H1 (cell line): ENCODE measurements around the gene IL2RA. TPM values are rescaled to one million over a fixed set of nuclear protein-coding genes. Genes with fewer than 3 reads are reported as not detected.

Experiments used
- CTCF ChIA-PET: fragments of 300-600 bp; sonication (Branson Sonifier 250); formaldehyde crosslinking; loops from one replicate; lab custom pipeline; 2021; ENCODE audit not compliant: partially characterized antibody; lab: Charles Lee
- POLR2A ChIA-PET: fragments of 300-600 bp; sonication (Branson Sonifier 250); formaldehyde crosslinking; loops from one replicate; lab custom pipeline; 2021; ENCODE audit warnings: inconsistent platforms; ENCODE audit not compliant: partially characterized antibody; lab: Charles Lee
- DNase-seq, 2 experiments: peaks; one replicate each; pipeline versions ENCODE4 v3.0.0 to v3.0.0-alpha.2; 2010 to 2022; ENCODE audit warnings: low spot score in 2 of 2, low read depth in 1 of 2, mixed read lengths in 1 of 2
- FAIRE-seq: peaks from 2 replicates; lab custom pipeline; 2011; peaks lifted over from hg19 to GRCh38; lab: Jason Lieb, UNC
- H2AFZ ChIP-seq: 2 replicates; pipeline ENCODE4 v1.8.1; 2012; ENCODE audit warnings: low read length, inconsistent platforms
- H2AK5ac ChIP-seq: 2 replicates; pipeline ENCODE4 v1.6.1; 2013; ENCODE audit warnings: low read depth, low read length
- H2BK120ac ChIP-seq: replicated peaks from 2 replicates; pipeline ENCODE3; 2013; ENCODE audit warnings: low read depth, low read length, inconsistent platforms
- H2BK12ac ChIP-seq: 2 replicates; pipeline ENCODE4 v1.6.1; 2013; ENCODE audit warnings: low read depth, low read length
- H2BK15ac ChIP-seq: 2 replicates; pipeline ENCODE4 v1.6.1; 2013; ENCODE audit warnings: low read length
- H2BK20ac ChIP-seq: 2 replicates; pipeline ENCODE4 v1.6.1; 2013; ENCODE audit warnings: low read length
- H2BK5ac ChIP-seq: 2 replicates; pipeline ENCODE4 v1.6.1; 2013; ENCODE audit warnings: low read depth, low read length
- H3K14ac ChIP-seq: 2 replicates; pipeline ENCODE4 v1.6.1; 2013; ENCODE audit warnings: inconsistent platforms; ENCODE audit not compliant: insufficient read length
- H3K18ac ChIP-seq: 2 replicates; pipeline ENCODE4 v1.6.1; 2013; ENCODE audit warnings: low read length; ENCODE audit errors: extremely low read depth
- H3K23ac ChIP-seq: 2 replicates; pipeline ENCODE4 v1.6.1; 2013; ENCODE audit warnings: inconsistent platforms; ENCODE audit not compliant: insufficient read length
- H3K23me2 ChIP-seq: 2 replicates; pipeline ENCODE4 v1.6.1; 2013; ENCODE audit warnings: low read depth, low read length
- H3K27ac ChIP-seq: 2 replicates; pipeline ENCODE4 v1.6.1; 2011; ENCODE audit warnings: low read depth, low read length, inconsistent platforms
- H3K27me3 ChIP-seq, 4 experiments: replicated peaks in 1 of 4; 1 replicate in 1 of 4; 2 replicates in 3 of 4; pipeline versions ENCODE4 v1.6.1 to v1.8.1; 2011 to 2013; ENCODE audit warnings: low read length in 3 of 4, mild to moderate bottlenecking in 3 of 4, inconsistent platforms in 2 of 4, mixed read lengths in 2 of 4, moderate library complexity in 1 of 4; ENCODE audit not compliant: control insufficient read depth in 3 of 4, insufficient read depth in 3 of 4; ENCODE audit errors: extremely low read depth in 1 of 4
- H3K36me3 ChIP-seq, 4 experiments: 2 replicates each; pipeline versions ENCODE4 v1.6.1 to v1.8.1; 2011 to 2013; ENCODE audit warnings: mild to moderate bottlenecking in 4 of 4, low read length in 3 of 4, moderate library complexity in 2 of 4, control low read depth in 1 of 4, inconsistent platforms in 1 of 4; ENCODE audit not compliant: insufficient read depth in 4 of 4, control insufficient read depth in 2 of 4
- H3K4ac ChIP-seq: replicated peaks from 2 replicates; pipeline ENCODE3; 2013; ENCODE audit warnings: low read length, low read depth, mixed read lengths, inconsistent platforms; ENCODE audit not compliant: insufficient read length
- H3K4me1 ChIP-seq, 4 experiments: replicated peaks in 1 of 4; 1 replicate in 1 of 4; 2 replicates in 3 of 4; pipeline versions ENCODE4 v1.6.1 to v1.8.1; 2011 to 2013; ENCODE audit warnings: low read length in 3 of 4, inconsistent platforms in 2 of 4, mixed read lengths in 1 of 4; ENCODE audit not compliant: insufficient read depth in 4 of 4, control insufficient read depth in 3 of 4
- H3K4me2 ChIP-seq, 2 experiments: 2 replicates each; pipeline versions ENCODE4 v1.6.1 to v1.8.1; 2011 to 2013; ENCODE audit warnings: low read depth in 2 of 2, low read length in 2 of 2, control low read depth in 1 of 2, inconsistent platforms in 1 of 2, mild to moderate bottlenecking in 1 of 2; ENCODE audit not compliant: insufficient read depth in 1 of 2
- H3K4me3 ChIP-seq, 4 experiments: fragments of 200-600, 300-600 bp in 1 of 4; sonication (generic), shearing (Covaris generic), sonication (Bioruptor Twin) in 1 of 4; 2 replicates each; pipeline versions ENCODE4 v1.5.1 to v1.8.1; 2011 to 2016; ENCODE audit warnings: low read length in 4 of 4, low read depth in 3 of 4, control low read depth in 2 of 4, inconsistent platforms in 2 of 4, mild to moderate bottlenecking in 2 of 4, mixed read lengths in 1 of 4, moderate library complexity in 1 of 4; ENCODE audit not compliant: insufficient read depth in 2 of 4; ENCODE audit errors: extremely low read depth in 1 of 4
- H3K56ac ChIP-seq: replicated peaks from 2 replicates; pipeline ENCODE3; 2013; ENCODE audit warnings: low read depth, mild to moderate bottlenecking, mixed read lengths, low read length, inconsistent platforms; ENCODE audit not compliant: insufficient read length
- H3K79me1 ChIP-seq: 2 replicates; pipeline ENCODE4 v1.6.1; 2013; ENCODE audit warnings: low read depth, low read length, control low read depth
- H3K79me2 ChIP-seq, 2 experiments: 2 replicates each; pipeline versions ENCODE4 v1.6.1 to v1.8.1; 2012 to 2013; ENCODE audit warnings: low read length in 2 of 2, mild to moderate bottlenecking in 2 of 2, inconsistent platforms in 1 of 2; ENCODE audit not compliant: insufficient read depth in 2 of 2, control insufficient read depth in 1 of 2
- H3K9ac ChIP-seq, 4 experiments: replicated peaks in 1 of 4; 1 replicate in 1 of 4; 2 replicates in 3 of 4; pipeline versions ENCODE4 v1.6.1 to v1.8.1; 2011 to 2013; ENCODE audit warnings: low read depth in 3 of 4, low read length in 3 of 4, control low read depth in 2 of 4, mild to moderate bottlenecking in 2 of 4, moderate library complexity in 2 of 4, inconsistent platforms in 1 of 4; ENCODE audit errors: extremely low read depth in 1 of 4
- H3K9me3 ChIP-seq, 2 experiments: 2 replicates each; pipeline versions ENCODE4 v1.6.1 to v1.8.1; 2012 to 2013; ENCODE audit warnings: mild to moderate bottlenecking in 2 of 2, moderate library complexity in 2 of 2, control low read depth in 1 of 2, inconsistent platforms in 1 of 2, low read depth in 1 of 2, low read length in 1 of 2, mixed read lengths in 1 of 2; ENCODE audit not compliant: insufficient read depth in 2 of 2
- H4K20me1 ChIP-seq, 2 experiments: replicated peaks in 1 of 2; 2 replicates each; pipeline versions ENCODE3 to v1.8.1; 2011 to 2013; ENCODE audit warnings: inconsistent platforms in 2 of 2, low read length in 2 of 2, mild to moderate bottlenecking in 1 of 2; ENCODE audit not compliant: insufficient read depth in 2 of 2, control insufficient read depth in 1 of 2
- H4K5ac ChIP-seq: 2 replicates; pipeline ENCODE4 v1.6.1; 2013; ENCODE audit warnings: low read length, low read depth, mixed read lengths, inconsistent platforms; ENCODE audit not compliant: insufficient read length
- H4K8ac ChIP-seq: 2 replicates; pipeline ENCODE4 v1.8.0; 2013; ENCODE audit warnings: mild to moderate bottlenecking, moderate library complexity, low read length, inconsistent platforms; ENCODE audit not compliant: insufficient read depth; ENCODE audit errors: extremely low read depth
- H4K91ac ChIP-seq: replicated peaks from 2 replicates; pipeline ENCODE3; 2013; ENCODE audit warnings: low read length, mixed read lengths, inconsistent platforms; ENCODE audit not compliant: insufficient read length
- ASH2L ChIP-seq: fragments of 200-600, 300-600 bp; sonication (generic); IDR thresholded peaks from one replicate; pipeline ENCODE4 v1.7.1; 2017; ENCODE audit warnings: low read length
- CHD2 ChIP-seq: IDR thresholded peaks from 2 replicates; pipeline ENCODE4 v1.6.1; 2012; ENCODE audit warnings: low read length, improper control_type of control experiment
- HDAC6 ChIP-seq: IDR thresholded peaks from one replicate; pipeline ENCODE4 v1.7.1; 2012; ENCODE audit warnings: low read depth, mild to moderate bottlenecking, inconsistent platforms, low read length, moderate library complexity
- KDM5A ChIP-seq: fragments of 200-600 bp; IDR thresholded peaks from 2 replicates; pipeline ENCODE4 v1.7.1; 2012; ENCODE audit warnings: mild to moderate bottlenecking, low read length, inconsistent platforms, mixed read lengths
- MAFK ChIP-seq: IDR thresholded peaks from 2 replicates; pipeline ENCODE4 v1.6.1; 2012; ENCODE audit warnings: low read depth, mild to moderate bottlenecking, improper control_type of control experiment, low read length
- PHF8 ChIP-seq: fragments of 200-600 bp; sonication (generic); conservative IDR thresholded peaks from 2 replicates; pipeline ENCODE4 v1.7.1; 2012; ENCODE audit warnings: low read depth, mild to moderate bottlenecking, inconsistent platforms, low read length, moderate library complexity
- SAP30 ChIP-seq: fragments of 300-600 bp; sonication (generic); IDR thresholded peaks from 2 replicates; pipeline ENCODE4 v1.7.1; 2012; ENCODE audit warnings: low read length, moderate library complexity, mild to moderate bottlenecking, inconsistent platforms; ENCODE audit not compliant: insufficient read depth, insufficient replicate concordance
- SP4 ChIP-seq: IDR thresholded peaks from 2 replicates; pipeline ENCODE4 v1.6.1; 2012; ENCODE audit warnings: low read length, inconsistent platforms
- TBP ChIP-seq: IDR thresholded peaks from 2 replicates; pipeline ENCODE4 v1.6.1; 2011; ENCODE audit warnings: low read depth, low read length, improper control_type of control experiment
- WGBS, 2 experiments: shearing (Covaris generic) in 1 of 2; methylation state at CpG; one replicate each; pipeline versions ENCODE4 v1.1.6 to v1.1.7; 2013 to 2015; ENCODE audit warnings: low lambda C conversion rate in 2 of 2, mixed read lengths in 2 of 2, inconsistent platforms in 1 of 2, low coverage in 1 of 2, missing lambda C conversion rate in 1 of 2; ENCODE audit not compliant: insufficient replicate concordance in 2 of 2, insufficient coverage in 1 of 2, insufficient read length in 1 of 2; ENCODE audit errors: extremely low coverage in 1 of 2, missing lambda C conversion rate in 1 of 2; 5-methylcytosine and 5-hydroxymethylcytosine counted together
- polyA plus RNA-seq, 7 experiments: library from polyadenylated mRNA; depleted of rRNA in 3 of 7; stranded (reverse) in 5 of 7; unstranded in 2 of 7; fragments of >200 nt in 5 of 7; fragments of 200-250 nt in 2 of 7; gene quantifications; 1 replicate in 5 of 7; 2 replicates in 1 of 7; 4 replicates in 1 of 7; pipeline versions ENCODE4 v1.2.1 to v1.2.3, GENCODE V29; 2011 to 2013; ENCODE audit warnings: missing spikeins in 2 of 7, mixed read lengths in 2 of 7
- total RNA-seq: library from RNA; stranded (reverse); fragmentation: NEBNext Ultra II Directional; extraction: Animal tissue kit (Norgen Biotek cat#: 25700); gene quantifications from 2 replicates; pipeline ENCODE4 v1.2.1, GENCODE V29; 2021
- TF ChIP-seq, protein P1 (sequence below): IDR thresholded peaks from 2 replicates; pipeline ENCODE4 v1.6.1; 2012; ENCODE audit warnings: low read length, inconsistent platforms

The IL2RA gene
- total and polyA plus RNA-seq, 2 of the 8 experiments (the other 6 are each of a cell fraction or from before 2014, with no cell fraction given): not detected

DNA sequence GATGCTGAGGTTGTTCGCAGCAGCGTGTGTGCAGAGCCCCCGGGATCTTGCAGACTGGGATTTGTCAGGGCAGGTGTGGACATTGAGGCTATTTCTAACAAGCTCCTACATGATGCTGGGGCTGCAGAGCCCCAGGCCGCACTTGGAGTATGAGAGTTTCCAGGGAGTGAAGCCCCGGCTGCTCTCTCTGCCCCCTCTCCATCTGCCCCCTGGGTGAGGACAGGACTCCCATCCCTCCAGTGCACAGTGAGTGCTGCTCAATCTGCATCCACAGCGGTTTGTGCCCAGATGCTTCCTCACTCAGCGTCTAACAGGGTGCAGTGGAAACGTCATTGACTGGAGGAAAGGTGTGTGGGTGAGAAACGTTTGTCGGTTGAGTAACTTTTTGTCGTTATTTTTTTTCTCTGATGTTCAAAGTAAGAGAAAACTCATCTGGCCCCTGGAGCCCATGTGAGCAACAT, 25.3 kb downstream of the IL2RA start:
- FAIRE-seq (no peak), DNase-seq (peak in 1 of 2 experiments; percentile 35)
- Histone ChIP-seq H3K56ac (no peak overlapping the region), H3K9ac (no peak overlapping the region), H3K27me3 (peaks cover 0 to 1% (median 0%) of the 10 kb centered on the region in 4 experiments; a peak in 1 of 7 replicates), H3K14ac (no peak overlapping the region), H3K27ac (no peak overlapping the region), H4K91ac (no peak overlapping the region), H4K20me1 (no peaks in the 10 kb centered on the region), H2AFZ (no peak overlapping the region), H3K4ac (no peak overlapping the region), H4K5ac (no peak overlapping the region), H2BK20ac (no peak overlapping the region), H3K4me2 (no peak overlapping the region), H3K79me2 (no peaks in the 10 kb centered on the region), H2BK120ac (no peak overlapping the region), H3K18ac (no peak overlapping the region), H4K8ac (no peak overlapping the region), H3K23me2 (no peaks in the 10 kb centered on the region; the same call in 1 of the 2 replicates), H2BK5ac (no peak overlapping the region), H3K36me3 (no peaks in the 10 kb centered on the region), H2BK15ac (no peak overlapping the region), H2BK12ac (no peak overlapping the region), H3K79me1 (no peaks in the 10 kb centered on the region), H2AK5ac (no peak overlapping the region), H3K4me3 (no peak overlapping the region), H3K23ac (no peak overlapping the region), H3K4me1 (no peaks in the 10 kb centered on the region), H3K9me3 (no peaks in the 10 kb centered on the region)
- WGBS, 2 experiments: 88% methylated on average over 11 of the region's 11 CpGs; no CpG with 5 or more reads in 1 of the 2 experiments
- POLR2A ChIA-PET: interaction anchor here (1.0 kb wide), 1 partner anchor 166 kb away, joined by 3 read pairs; the partner anchor contains the start of gene PFKFB3
- CTCF ChIA-PET: interaction anchor here (0.7 to 3.5 kb wide), 6 partner anchors 11 to 370 kb away, joined by 3 to 15 read pairs (median 4); no protein-coding TSS in a partner anchor
- TF ChIP-seq PHF8: no peak
- no peak for TF ChIP-seq SP4
- no peak for TF ChIP-seq SAP30
- TF ChIP-seq TBP: no peak
- no peak for TF ChIP-seq MAFK
- no peak for TF ChIP-seq ASH2L
- no peak for TF ChIP-seq KDM5A
- no peak for TF ChIP-seq HDAC6
- TF ChIP-seq CHD2: no peak
- TF ChIP-seq, protein P1, sequence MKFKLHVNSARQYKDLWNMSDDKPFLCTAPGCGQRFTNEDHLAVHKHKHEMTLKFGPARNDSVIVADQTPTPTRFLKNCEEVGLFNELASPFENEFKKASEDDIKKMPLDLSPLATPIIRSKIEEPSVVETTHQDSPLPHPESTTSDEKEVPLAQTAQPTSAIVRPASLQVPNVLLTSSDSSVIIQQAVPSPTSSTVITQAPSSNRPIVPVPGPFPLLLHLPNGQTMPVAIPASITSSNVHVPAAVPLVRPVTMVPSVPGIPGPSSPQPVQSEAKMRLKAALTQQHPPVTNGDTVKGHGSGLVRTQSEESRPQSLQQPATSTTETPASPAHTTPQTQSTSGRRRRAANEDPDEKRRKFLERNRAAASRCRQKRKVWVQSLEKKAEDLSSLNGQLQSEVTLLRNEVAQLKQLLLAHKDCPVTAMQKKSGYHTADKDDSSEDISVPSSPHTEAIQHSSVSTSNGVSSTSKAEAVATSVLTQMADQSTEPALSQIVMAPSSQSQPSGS: no peak
